H1 (cell line): ENCODE results near the gene GUF1. TPM values are rescaled to one million over a fixed set of nuclear protein-coding genes. Genes with fewer than 3 reads are reported as not detected.

Experiments used
- CTCF ChIA-PET: fragments of 300-600 bp; sonication (Branson Sonifier 250); formaldehyde crosslinking; loops from one replicate; lab custom pipeline; 2021; ENCODE audit not compliant: partially characterized antibody; lab: Charles Lee
- POLR2A ChIA-PET: fragments of 300-600 bp; sonication (Branson Sonifier 250); formaldehyde crosslinking; loops from one replicate; lab custom pipeline; 2021; ENCODE audit warnings: inconsistent platforms; ENCODE audit not compliant: partially characterized antibody; lab: Charles Lee
- DNase-seq, 2 experiments: peaks; one replicate each; pipeline versions ENCODE4 v3.0.0 to v3.0.0-alpha.2; 2010 to 2022; ENCODE audit warnings: low spot score in 2 of 2, low read depth in 1 of 2, mixed read lengths in 1 of 2
- FAIRE-seq: peaks from 2 replicates; lab custom pipeline; 2011; peaks lifted over from hg19 to GRCh38; lab: Jason Lieb, UNC
- H2AFZ ChIP-seq: 2 replicates; pipeline ENCODE4 v1.8.1; 2012; ENCODE audit warnings: low read length, inconsistent platforms
- H2AK5ac ChIP-seq: 2 replicates; pipeline ENCODE4 v1.6.1; 2013; ENCODE audit warnings: low read depth, low read length
- H2BK120ac ChIP-seq: replicated peaks from 2 replicates; pipeline ENCODE3; 2013; ENCODE audit warnings: low read depth, low read length, inconsistent platforms
- H2BK12ac ChIP-seq: 2 replicates; pipeline ENCODE4 v1.6.1; 2013; ENCODE audit warnings: low read depth, low read length
- H2BK15ac ChIP-seq: 2 replicates; pipeline ENCODE4 v1.6.1; 2013; ENCODE audit warnings: low read length
- H2BK20ac ChIP-seq: 2 replicates; pipeline ENCODE4 v1.6.1; 2013; ENCODE audit warnings: low read length
- H2BK5ac ChIP-seq: 2 replicates; pipeline ENCODE4 v1.6.1; 2013; ENCODE audit warnings: low read depth, low read length
- H3K14ac ChIP-seq: 2 replicates; pipeline ENCODE4 v1.6.1; 2013; ENCODE audit warnings: inconsistent platforms; ENCODE audit not compliant: insufficient read length
- H3K18ac ChIP-seq: 2 replicates; pipeline ENCODE4 v1.6.1; 2013; ENCODE audit warnings: low read length; ENCODE audit errors: extremely low read depth
- H3K23ac ChIP-seq: 2 replicates; pipeline ENCODE4 v1.6.1; 2013; ENCODE audit warnings: inconsistent platforms; ENCODE audit not compliant: insufficient read length
- H3K23me2 ChIP-seq: 2 replicates; pipeline ENCODE4 v1.6.1; 2013; ENCODE audit warnings: low read depth, low read length
- H3K27ac ChIP-seq: 2 replicates; pipeline ENCODE4 v1.6.1; 2011; ENCODE audit warnings: low read depth, low read length, inconsistent platforms
- H3K27me3 ChIP-seq, 4 experiments: replicated peaks in 1 of 4; 1 replicate in 1 of 4; 2 replicates in 3 of 4; pipeline versions ENCODE4 v1.6.1 to v1.8.1; 2011 to 2013; ENCODE audit warnings: low read length in 3 of 4, mild to moderate bottlenecking in 3 of 4, inconsistent platforms in 2 of 4, mixed read lengths in 2 of 4, moderate library complexity in 1 of 4; ENCODE audit not compliant: control insufficient read depth in 3 of 4, insufficient read depth in 3 of 4; ENCODE audit errors: extremely low read depth in 1 of 4
- H3K36me3 ChIP-seq, 4 experiments: 2 replicates each; pipeline versions ENCODE4 v1.6.1 to v1.8.1; 2011 to 2013; ENCODE audit warnings: mild to moderate bottlenecking in 4 of 4, low read length in 3 of 4, moderate library complexity in 2 of 4, control low read depth in 1 of 4, inconsistent platforms in 1 of 4; ENCODE audit not compliant: insufficient read depth in 4 of 4, control insufficient read depth in 2 of 4
- H3K4ac ChIP-seq: replicated peaks from 2 replicates; pipeline ENCODE3; 2013; ENCODE audit warnings: low read length, low read depth, mixed read lengths, inconsistent platforms; ENCODE audit not compliant: insufficient read length
- H3K4me1 ChIP-seq, 4 experiments: replicated peaks in 1 of 4; 1 replicate in 1 of 4; 2 replicates in 3 of 4; pipeline versions ENCODE4 v1.6.1 to v1.8.1; 2011 to 2013; ENCODE audit warnings: low read length in 3 of 4, inconsistent platforms in 2 of 4, mixed read lengths in 1 of 4; ENCODE audit not compliant: insufficient read depth in 4 of 4, control insufficient read depth in 3 of 4
- H3K4me2 ChIP-seq, 2 experiments: 2 replicates each; pipeline versions ENCODE4 v1.6.1 to v1.8.1; 2011 to 2013; ENCODE audit warnings: low read depth in 2 of 2, low read length in 2 of 2, control low read depth in 1 of 2, inconsistent platforms in 1 of 2, mild to moderate bottlenecking in 1 of 2; ENCODE audit not compliant: insufficient read depth in 1 of 2
- H3K4me3 ChIP-seq, 4 experiments: fragments of 200-600, 300-600 bp in 1 of 4; sonication (generic), shearing (Covaris generic), sonication (Bioruptor Twin) in 1 of 4; 2 replicates each; pipeline versions ENCODE4 v1.5.1 to v1.8.1; 2011 to 2016; ENCODE audit warnings: low read length in 4 of 4, low read depth in 3 of 4, control low read depth in 2 of 4, inconsistent platforms in 2 of 4, mild to moderate bottlenecking in 2 of 4, mixed read lengths in 1 of 4, moderate library complexity in 1 of 4; ENCODE audit not compliant: insufficient read depth in 2 of 4; ENCODE audit errors: extremely low read depth in 1 of 4
- H3K56ac ChIP-seq: replicated peaks from 2 replicates; pipeline ENCODE3; 2013; ENCODE audit warnings: low read depth, mild to moderate bottlenecking, mixed read lengths, low read length, inconsistent platforms; ENCODE audit not compliant: insufficient read length
- H3K79me1 ChIP-seq: 2 replicates; pipeline ENCODE4 v1.6.1; 2013; ENCODE audit warnings: low read depth, low read length, control low read depth
- H3K79me2 ChIP-seq, 2 experiments: 2 replicates each; pipeline versions ENCODE4 v1.6.1 to v1.8.1; 2012 to 2013; ENCODE audit warnings: low read length in 2 of 2, mild to moderate bottlenecking in 2 of 2, inconsistent platforms in 1 of 2; ENCODE audit not compliant: insufficient read depth in 2 of 2, control insufficient read depth in 1 of 2
- H3K9ac ChIP-seq, 4 experiments: replicated peaks in 1 of 4; 1 replicate in 1 of 4; 2 replicates in 3 of 4; pipeline versions ENCODE4 v1.6.1 to v1.8.1; 2011 to 2013; ENCODE audit warnings: low read depth in 3 of 4, low read length in 3 of 4, control low read depth in 2 of 4, mild to moderate bottlenecking in 2 of 4, moderate library complexity in 2 of 4, inconsistent platforms in 1 of 4; ENCODE audit errors: extremely low read depth in 1 of 4
- H3K9me3 ChIP-seq, 2 experiments: 2 replicates each; pipeline versions ENCODE4 v1.6.1 to v1.8.1; 2012 to 2013; ENCODE audit warnings: mild to moderate bottlenecking in 2 of 2, moderate library complexity in 2 of 2, control low read depth in 1 of 2, inconsistent platforms in 1 of 2, low read depth in 1 of 2, low read length in 1 of 2, mixed read lengths in 1 of 2; ENCODE audit not compliant: insufficient read depth in 2 of 2
- H4K20me1 ChIP-seq, 2 experiments: replicated peaks in 1 of 2; 2 replicates each; pipeline versions ENCODE3 to v1.8.1; 2011 to 2013; ENCODE audit warnings: inconsistent platforms in 2 of 2, low read length in 2 of 2, mild to moderate bottlenecking in 1 of 2; ENCODE audit not compliant: insufficient read depth in 2 of 2, control insufficient read depth in 1 of 2
- H4K5ac ChIP-seq: 2 replicates; pipeline ENCODE4 v1.6.1; 2013; ENCODE audit warnings: low read length, low read depth, mixed read lengths, inconsistent platforms; ENCODE audit not compliant: insufficient read length
- H4K8ac ChIP-seq: 2 replicates; pipeline ENCODE4 v1.8.0; 2013; ENCODE audit warnings: mild to moderate bottlenecking, moderate library complexity, low read length, inconsistent platforms; ENCODE audit not compliant: insufficient read depth; ENCODE audit errors: extremely low read depth
- H4K91ac ChIP-seq: replicated peaks from 2 replicates; pipeline ENCODE3; 2013; ENCODE audit warnings: low read length, mixed read lengths, inconsistent platforms; ENCODE audit not compliant: insufficient read length
- BACH1 ChIP-seq: IDR thresholded peaks from 2 replicates; pipeline ENCODE4 v1.6.1; 2012; ENCODE audit warnings: low read length, improper control_type of control experiment
- BCL11A ChIP-seq, 2 experiments: IDR thresholded peaks; one replicate each; pipeline ENCODE4 v1.6.1; 2011; ENCODE audit warnings: low read depth in 2 of 2, low read length in 2 of 2, mild to moderate bottlenecking in 2 of 2
- CBX8 ChIP-seq: fragments of 300-800, 300-1000 bp; sonication (generic); IDR thresholded peaks from 2 replicates; pipeline ENCODE4 v1.7.1; 2016; ENCODE audit warnings: low read depth, low read length, borderline replicate concordance
- EGR1 ChIP-seq: IDR thresholded peaks from 2 replicates; pipeline ENCODE4 v1.6.1; 2011; ENCODE audit warnings: low read depth, low read length, borderline replicate concordance
- EZH2 ChIP-seq: fragments of 200-600 bp; sonication (generic); IDR thresholded peaks from 2 replicates; pipeline ENCODE4 v1.7.1; 2012; ENCODE audit warnings: low read depth, mild to moderate bottlenecking, moderate library complexity, low read length, inconsistent platforms; ENCODE audit not compliant: severe bottlenecking
- GABPA ChIP-seq: IDR thresholded peaks from 2 replicates; pipeline ENCODE4 v1.6.1; 2011; ENCODE audit warnings: mild to moderate bottlenecking, low read length, moderate library complexity, borderline replicate concordance; ENCODE audit not compliant: insufficient read depth
- RBBP5 ChIP-seq: IDR thresholded peaks from 2 replicates; pipeline ENCODE4 v1.7.1; 2012; ENCODE audit warnings: low read depth, mild to moderate bottlenecking, inconsistent platforms, low read length, moderate library complexity, borderline replicate concordance
- TCF12 ChIP-seq: IDR thresholded peaks from 2 replicates; pipeline ENCODE4 v1.6.1; 2011; ENCODE audit warnings: low read depth, mild to moderate bottlenecking, low read length
- TEAD4 ChIP-seq: IDR thresholded peaks from 2 replicates; pipeline ENCODE4 v1.6.1; 2012; ENCODE audit warnings: low read depth, low read length, inconsistent platforms, mixed read lengths
- WGBS, 2 experiments: shearing (Covaris generic) in 1 of 2; methylation state at CpG; one replicate each; pipeline versions ENCODE4 v1.1.6 to v1.1.7; 2013 to 2015; ENCODE audit warnings: low lambda C conversion rate in 2 of 2, mixed read lengths in 2 of 2, inconsistent platforms in 1 of 2, low coverage in 1 of 2, missing lambda C conversion rate in 1 of 2; ENCODE audit not compliant: insufficient replicate concordance in 2 of 2, insufficient coverage in 1 of 2, insufficient read length in 1 of 2; ENCODE audit errors: extremely low coverage in 1 of 2, missing lambda C conversion rate in 1 of 2; 5-methylcytosine and 5-hydroxymethylcytosine counted together
- polyA plus RNA-seq, 7 experiments: library from polyadenylated mRNA; depleted of rRNA in 3 of 7; stranded (reverse) in 5 of 7; unstranded in 2 of 7; fragments of >200 nt in 5 of 7; fragments of 200-250 nt in 2 of 7; gene quantifications; 1 replicate in 5 of 7; 2 replicates in 1 of 7; 4 replicates in 1 of 7; pipeline versions ENCODE4 v1.2.1 to v1.2.3, GENCODE V29; 2011 to 2013; ENCODE audit warnings: missing spikeins in 2 of 7, mixed read lengths in 2 of 7
- total RNA-seq: library from RNA; stranded (reverse); fragmentation: NEBNext Ultra II Directional; extraction: Animal tissue kit (Norgen Biotek cat#: 25700); gene quantifications from 2 replicates; pipeline ENCODE4 v1.2.1, GENCODE V29; 2021

The GUF1 gene
- total and polyA plus RNA-seq, 2 of the 8 experiments (the other 6 are each of a cell fraction or from before 2014, with no cell fraction given), result 14.8 to 30.6 TPM

DNA sequence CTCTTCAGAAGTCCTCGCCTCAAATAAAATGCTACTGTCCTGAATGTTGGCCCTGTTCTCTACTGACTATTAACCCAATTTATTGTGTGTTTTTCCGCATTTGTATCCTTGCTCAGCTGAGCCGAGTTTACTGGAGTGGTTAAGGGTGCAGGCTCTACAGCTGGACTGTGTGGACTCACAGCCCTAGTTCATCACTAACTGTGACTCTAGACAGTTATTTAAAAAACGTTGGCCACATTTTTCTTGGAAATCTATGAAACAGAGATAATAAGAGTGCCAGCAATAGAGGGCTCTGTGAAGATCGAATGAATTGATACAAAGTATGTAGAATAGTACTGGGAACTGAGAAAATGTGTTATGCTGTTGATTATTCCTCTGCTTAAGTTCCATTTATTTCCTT is 2.9 kb upstream of the GUF1 start:
- Histone ChIP-seq H3K56ac (no peak overlapping the region), H3K4me1 (no peaks in the 10 kb centered on the region; a peak in 1 of 7 replicates), H4K5ac (no peak overlapping the region), H3K14ac (no peak overlapping the region), H3K27me3 (no peaks in the 10 kb centered on the region), H3K18ac (no peak overlapping the region), H2BK120ac (no peak overlapping the region), H4K8ac (no peak overlapping the region), H2BK20ac (no peak overlapping the region), H3K4me2 (no peak overlapping the region), H2AK5ac (no peak overlapping the region), H3K4ac (no peak overlapping the region), H2AFZ (no peak overlapping the region), H4K91ac (no peak overlapping the region), H4K20me1 (no peaks in the 10 kb centered on the region), H3K27ac (no peak overlapping the region), H3K23ac (no peak overlapping the region), H3K4me3 (no peak overlapping the region), H3K9ac (no peak overlapping the region), H3K79me1 (no peaks in the 10 kb centered on the region), H3K36me3 (no peaks in the 10 kb centered on the region), H2BK15ac (no peak overlapping the region), H3K9me3 (no peaks in the 10 kb centered on the region), H2BK12ac (no peak overlapping the region), H3K79me2 (peaks cover 4 to 19% of the 10 kb centered on the region in 2 experiments; a peak in 3 of 4 replicates), H3K23me2 (peaks cover 6% of the 10 kb centered on the region), H2BK5ac (no peak overlapping the region)
- CTCF ChIA-PET, result interaction anchor here (0.8 kb wide), 1 partner anchor 13 kb away, joined by 3 read pairs; no protein-coding TSS in a partner anchor
- POLR2A ChIA-PET, result no interaction called here
- DNase-seq, result no peak
- FAIRE-seq, result no peak
- WGBS, 2 experiments, result 75% methylated on average over 5 of the region's 5 CpGs; no CpG with 5 or more reads in 1 of the 2 experiments
- TF ChIP-seq EZH2 (no peak), TEAD4 (no peak), TCF12 (no peak), BACH1 (no peak), BCL11A (IDR thresholded peaks at IDR 0.05; ENCODE audit: low read depth in 2 of 2, low read length in 2 of 2) (no peak), RBBP5 (no peak), EGR1 (no peak), GABPA (no peak), CBX8 (no peak)
